HG03139 (cell line): ENCODE data around the gene CDKN2A.
A peak's percentile ranks its signal among the peaks of the same experiment; 100 is the strongest.

Source experiments
- ATAC-seq: cut with Tn5 transposase; IDR thresholded peaks from one replicate; pipeline ENCODE4 v1.9.1; 2021; ENCODE audit not compliant: unreplicated experiment

The CDKN2A gene

GRCh38 chr9:21993893-21994555 is at the start of gene CDKN2A:
Gene CDKN2A, minus strand, starts transcription at chr9:21994392.
- peak; percentile 37 for ATAC-seq

DNA sequence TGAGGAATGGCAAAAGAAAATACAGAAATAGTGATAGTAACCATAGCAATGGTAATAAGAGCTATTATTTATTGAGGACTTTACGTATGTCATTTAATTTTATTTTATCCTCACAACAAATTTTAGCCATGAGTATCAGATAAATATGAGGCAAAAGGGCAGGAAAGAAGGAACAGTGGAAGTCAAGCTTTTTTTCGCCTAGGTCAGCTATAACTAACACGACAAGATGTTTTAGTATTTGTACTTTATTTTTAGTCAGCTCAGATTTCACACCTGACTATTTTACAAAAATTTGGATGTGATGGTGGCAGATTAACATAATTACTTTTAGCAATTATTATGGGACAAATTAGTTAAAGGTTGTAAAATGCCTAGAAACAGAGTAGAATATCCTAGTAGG is 49.7 kb upstream of the CDKN2A start:
- ATAC-seq: no peak

DNA sequence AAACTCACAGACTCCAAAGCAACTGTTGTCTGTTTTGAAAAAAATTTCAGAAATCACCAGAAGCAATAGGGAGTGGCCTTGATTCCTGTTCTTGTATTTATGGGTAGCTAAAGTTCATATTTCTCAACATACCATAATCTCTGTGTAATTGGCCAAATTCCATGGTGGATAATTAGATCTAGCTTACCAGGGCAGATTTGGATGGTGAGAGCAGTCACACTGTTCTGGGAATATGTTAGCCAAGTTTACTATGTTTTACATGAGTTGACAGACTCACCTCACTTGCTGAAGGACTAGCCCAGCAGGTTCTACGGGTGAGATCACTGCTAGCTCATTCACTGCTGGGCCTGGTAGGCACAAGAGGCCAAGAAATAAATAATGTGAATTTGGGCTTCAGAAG is 47.6 kb upstream of the CDKN2A start:
- ATAC-seq: no peak

DNA sequence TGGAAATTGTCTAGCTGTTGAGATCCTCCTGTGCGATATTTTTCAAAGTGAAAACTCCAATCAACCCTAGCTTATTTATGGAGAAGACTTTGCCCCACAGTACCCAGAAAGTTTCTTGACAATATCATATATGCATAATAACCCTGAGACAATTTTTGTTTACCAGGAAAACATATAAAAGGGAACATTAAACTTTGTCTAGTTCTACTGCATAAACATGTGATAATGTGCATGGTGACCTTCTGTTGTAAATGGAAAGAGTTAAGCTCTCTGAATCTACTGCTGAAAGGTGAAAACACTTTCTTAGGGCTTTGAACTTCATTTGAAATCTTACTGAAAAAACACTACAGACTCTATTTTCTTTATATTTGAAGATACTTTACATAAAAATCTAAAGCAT is 47.2 kb upstream of the CDKN2A start:
- no peak for ATAC-seq

GRCh38 chr9:22040760-22041159 is 46.6 kb upstream of the CDKN2A start:
- no peak for ATAC-seq

- ATAC-seq: no peak
Measured at GRCh38 chr9:22039258-22039657, 45.1 kb upstream of the CDKN2A start.

GRCh38 chr9:22037954-22038690 is 43.9 kb upstream of the CDKN2A start:
- ATAC-seq: peak; percentile 58

GRCh38 chr9:22036866-22037626 is 42.9 kb upstream of the CDKN2A start:
- ATAC-seq: no peak

GRCh38 chr9:22035591-22036011 is 41.4 kb upstream of the CDKN2A start:
- ATAC-seq: no peak

DNA sequence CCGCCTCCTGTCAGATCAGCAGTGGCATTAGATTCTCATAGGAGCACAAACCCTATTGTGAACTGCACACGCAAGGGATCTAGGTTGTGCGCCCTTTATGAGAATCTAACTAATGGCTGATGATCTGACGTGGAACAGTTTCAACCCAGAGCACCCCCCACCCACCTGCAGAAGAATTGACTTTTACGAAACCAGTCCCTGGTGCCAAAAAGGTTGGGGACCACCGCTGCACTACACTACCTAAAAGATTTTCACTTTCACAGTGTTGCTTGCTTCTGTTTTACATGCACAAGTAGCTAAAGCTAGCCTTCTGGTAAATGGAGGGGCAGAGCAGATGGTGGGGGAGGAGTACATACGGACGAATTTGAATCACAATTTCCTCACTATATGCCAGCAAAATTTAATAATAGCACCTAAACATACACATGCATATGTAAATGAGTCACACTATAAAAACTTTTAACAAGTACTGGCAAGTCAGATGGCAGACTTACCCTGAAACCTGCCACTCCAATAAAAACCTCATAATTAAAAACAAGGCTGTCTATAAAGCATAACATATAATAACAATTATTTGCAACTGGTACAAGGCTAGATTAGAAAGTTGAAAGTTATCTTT is 38.9 kb upstream of the CDKN2A start:
- no peak for ATAC-seq

- no peak for ATAC-seq
Measured at GRCh38 chr9:22031655-22032411, 37.6 kb upstream of the CDKN2A start.

DNA sequence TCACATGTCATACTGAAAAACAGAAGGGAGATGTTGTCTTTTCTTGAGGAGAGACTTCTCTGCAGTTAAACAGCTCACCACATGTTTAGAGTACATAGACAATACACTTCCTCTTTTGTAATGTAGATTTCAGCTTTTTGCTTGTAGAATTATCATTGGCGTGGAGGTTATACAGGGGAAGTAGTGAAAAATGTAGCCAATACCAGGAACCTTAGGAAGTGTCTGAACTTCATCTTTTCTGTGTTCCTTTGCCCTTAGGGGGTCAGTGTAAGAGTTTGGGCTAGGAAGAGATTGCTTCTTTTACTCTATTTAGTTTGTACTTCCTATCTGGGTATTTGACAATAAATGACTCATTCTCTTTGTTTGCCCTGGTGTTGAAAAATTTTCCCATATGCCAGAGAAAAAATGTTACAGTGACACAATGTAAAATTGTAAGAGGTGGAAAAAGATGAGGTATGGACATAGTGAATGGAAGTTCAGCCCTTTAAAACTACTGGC is 36.0 kb upstream of the CDKN2A start:
- ATAC-seq: peak; percentile 73

GRCh38 chr9:22029231-22029630 is 35.0 kb upstream of the CDKN2A start:
- ATAC-seq: no peak

- ATAC-seq: no peak
Measured at GRCh38 chr9:22028394-22028793, 34.2 kb upstream of the CDKN2A start.

GRCh38 chr9:22026696-22027095 is 32.5 kb upstream of the CDKN2A start:
- ATAC-seq: no peak

GRCh38 chr9:22022396-22022795 is 28.2 kb upstream of the CDKN2A start:
- no peak for ATAC-seq

GRCh38 chr9:22010866-22011625 is 16.9 kb upstream of the CDKN2A start:
- no peak for ATAC-seq

DNA sequence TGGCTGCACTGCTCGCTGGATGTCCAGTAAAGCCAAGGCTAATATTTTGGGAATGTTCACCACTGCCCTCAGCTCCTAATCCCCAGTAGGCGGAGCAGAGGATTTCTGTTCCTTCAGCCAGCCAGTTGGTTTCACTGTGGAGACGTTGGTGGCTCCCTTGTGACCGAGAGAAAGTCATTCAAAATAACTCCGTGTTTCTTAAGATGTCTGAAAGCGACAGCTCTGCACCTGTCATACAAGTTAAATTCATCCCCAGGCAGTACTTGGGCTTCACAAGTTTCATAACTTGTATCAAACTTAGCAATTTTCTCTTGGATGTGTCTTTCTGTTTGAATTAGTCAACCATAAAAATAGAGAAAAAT is 15.3 kb upstream of the CDKN2A start:
- peak; percentile 32 for ATAC-seq

DNA sequence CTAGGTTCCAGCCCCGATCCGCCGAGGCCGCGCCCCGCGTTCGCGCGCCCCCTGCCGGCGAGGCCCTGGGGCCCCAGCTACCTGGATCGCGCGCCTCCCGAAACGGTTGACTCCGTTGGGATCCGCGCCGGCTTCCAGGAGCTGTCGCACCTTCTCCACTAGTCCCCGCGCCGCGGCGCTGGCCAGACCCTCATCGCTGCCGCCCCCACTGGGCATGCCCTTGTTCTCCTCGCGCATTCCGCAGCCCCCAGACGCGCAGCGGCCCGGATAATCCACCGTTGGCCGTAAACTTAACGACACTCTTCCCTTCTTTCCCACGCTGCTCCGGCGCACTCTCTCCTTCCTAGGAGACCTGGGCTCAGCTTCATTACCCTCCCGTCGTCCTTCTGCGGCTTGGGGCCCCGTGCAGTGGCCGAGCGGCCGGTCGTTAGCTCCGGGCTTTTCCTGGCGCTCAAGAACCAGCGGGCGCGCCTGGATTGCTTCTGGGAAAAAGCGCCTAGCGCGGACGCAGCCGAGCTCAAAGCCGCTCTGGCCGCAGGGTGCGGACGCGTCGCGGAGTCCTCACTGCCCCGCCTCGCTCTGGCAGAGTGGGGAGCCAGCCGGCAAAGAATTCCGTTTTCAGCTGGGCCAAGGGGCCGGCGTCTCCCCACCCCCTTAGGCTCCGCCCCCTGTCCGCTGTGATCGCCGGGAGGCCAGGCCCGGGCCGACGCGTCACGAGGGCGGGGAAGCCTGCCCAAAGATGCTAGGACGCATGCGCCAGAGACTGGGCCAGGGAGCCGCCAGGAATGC is 14.7 kb upstream of the CDKN2A start, which contains the start of gene CDKN2B:
Gene CDKN2B (minus strand): TSS at position 589 of the 789 bp plus-strand sequence. CDS start 352 bp downstream, at position 237.
- ATAC-seq: peak; percentile 83
